ENCODE measurements around the gene NTRK3.

GRCh38 chr15:88300861-88301260 is 44.3 kb upstream of the NTRK3 start:
- no peak for TF ChIP-seq POLR2A (IDR thresholded peaks at IDR 0.05; ENCODE audit: low read length)
- TF ChIP-seq GATA1 (IDR thresholded peaks at IDR 0.05; ENCODE audit: low read depth, low read length) = no peak

Measured in erythroblast (primary cell).